Astrocyte (in vitro differentiated cells and primary cell): ENCODE results near the gene PAX8. TPM values are rescaled to one million over a fixed set of nuclear protein-coding genes. Genes with fewer than 3 reads are reported as not detected.

ENCODE experiments used
- DNase-seq: peaks from one replicate; pipeline ENCODE4 v3.0.0-alpha.2; 2010; ENCODE audit warnings: low read depth
- FAIRE-seq: peaks from 2 replicates; lab custom pipeline; 2011; peaks lifted over from hg19 to GRCh38; lab: Jason Lieb, UNC
- H2AFZ ChIP-seq: 2 replicates; pipeline ENCODE4 v1.6.0; 2012; ENCODE audit warnings: low read depth, low read length, inconsistent platforms
- H3K27ac ChIP-seq: 2 replicates; pipeline ENCODE4 v1.5.1; 2011; ENCODE audit warnings: low read depth, low read length, inconsistent platforms
- H3K27me3 ChIP-seq: 2 replicates; pipeline ENCODE4 v1.6.0; 2011; ENCODE audit warnings: low read length, inconsistent platforms; ENCODE audit not compliant: insufficient read depth
- H3K36me3 ChIP-seq: 2 replicates; pipeline ENCODE4 v1.5.1; 2011; ENCODE audit warnings: low read length, inconsistent platforms; ENCODE audit not compliant: insufficient read depth
- H3K4me1 ChIP-seq: 2 replicates; pipeline ENCODE4 v1.5.1; 2011; ENCODE audit warnings: low read length, inconsistent platforms; ENCODE audit not compliant: insufficient read depth
- H3K4me2 ChIP-seq: 2 replicates; pipeline ENCODE4 v1.6.0; 2012; ENCODE audit warnings: low read length, inconsistent platforms
- H3K4me3 ChIP-seq: 2 replicates; pipeline ENCODE4 v1.5.1; 2011; ENCODE audit warnings: low read depth, mild to moderate bottlenecking, low read length, inconsistent platforms; ENCODE audit not compliant: insufficient read depth
- H3K79me2 ChIP-seq: 2 replicates; pipeline ENCODE4 v1.6.0; 2012; ENCODE audit warnings: mild to moderate bottlenecking, low read length, inconsistent platforms; ENCODE audit not compliant: insufficient read depth
- H3K9ac ChIP-seq: 2 replicates; pipeline ENCODE4 v1.6.0; 2012; ENCODE audit warnings: mild to moderate bottlenecking, low read length, inconsistent platforms
- H3K9me3 ChIP-seq: 2 replicates; pipeline ENCODE4 v1.5.1; 2012; ENCODE audit warnings: low read depth, mild to moderate bottlenecking, low read length, inconsistent platforms; ENCODE audit not compliant: insufficient read depth
- H4K20me1 ChIP-seq: 2 replicates; pipeline ENCODE4 v1.6.0; 2012; ENCODE audit warnings: low read length, inconsistent platforms; ENCODE audit not compliant: insufficient read depth
- H3K27ac Mint-ChIP-seq: one replicate; pipeline ENCODE4 v1.8.0; 2021; ENCODE audit warnings: mild to moderate bottlenecking, mixed read lengths; ENCODE audit not compliant: unreplicated experiment
- H3K27me3 Mint-ChIP-seq: one replicate; pipeline ENCODE4 v1.8.0; 2021; ENCODE audit warnings: low read depth, mixed read lengths; ENCODE audit not compliant: unreplicated experiment
- H3K36me3 Mint-ChIP-seq: one replicate; pipeline ENCODE4 v1.8.0; 2021; ENCODE audit warnings: low read depth, mixed read lengths; ENCODE audit not compliant: unreplicated experiment
- H3K4me1 Mint-ChIP-seq: one replicate; pipeline ENCODE4 v1.8.0; 2021; ENCODE audit warnings: low read depth, mixed read lengths; ENCODE audit not compliant: unreplicated experiment
- H3K4me3 Mint-ChIP-seq: one replicate; pipeline ENCODE4 v1.8.0; 2021; ENCODE audit warnings: mild to moderate bottlenecking, moderate library complexity, mixed read lengths; ENCODE audit not compliant: unreplicated experiment
- H3K9me3 Mint-ChIP-seq: one replicate; pipeline ENCODE4 v1.8.0; 2021; ENCODE audit warnings: mild to moderate bottlenecking, mixed read lengths; ENCODE audit not compliant: unreplicated experiment
- CTCF ChIP-seq: IDR thresholded peaks from 2 replicates; pipeline ENCODE4 v1.5.1; 2011; ENCODE audit warnings: low read depth, mild to moderate bottlenecking, inconsistent platforms, low read length, moderate library complexity; ENCODE audit not compliant: insufficient read depth
- EZH2 ChIP-seq: IDR thresholded peaks from 2 replicates; pipeline ENCODE4 v1.6.1; 2012; ENCODE audit warnings: mild to moderate bottlenecking, low read length, inconsistent platforms; ENCODE audit not compliant: insufficient read depth
- total RNA-seq: library from RNA; stranded (reverse); gene quantifications from 2 replicates; pipeline ENCODE4 v1.2.1, GENCODE V29; 2021

The PAX8 gene
- total RNA-seq, 1 donor from 2014 or later: 0.48 TPM

DNA sequence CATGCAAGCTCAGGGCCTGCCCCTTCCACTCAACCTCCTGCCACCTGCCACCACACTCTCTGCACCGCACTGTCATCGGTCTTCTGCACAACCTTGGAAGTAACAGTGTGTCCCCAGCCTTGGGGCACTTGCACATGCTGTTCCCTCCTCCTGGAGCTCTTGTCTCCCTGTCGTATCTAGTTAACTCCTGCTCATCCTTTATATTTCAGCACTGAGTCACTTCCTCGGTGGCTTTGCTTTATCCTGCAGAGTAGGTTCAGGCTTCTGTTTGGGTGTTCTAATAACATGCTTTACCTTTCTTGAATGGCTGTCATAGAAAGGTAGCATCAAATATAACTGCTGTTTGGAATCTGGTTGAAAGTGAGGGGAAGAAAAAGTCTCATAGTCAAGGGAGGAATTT is 25.3 kb downstream of the PAX8 start:
- H3K4me1 ChIP-seq: peaks cover 18% of the 10 kb centered on the region
- H3K4me3 Mint-ChIP-seq: no peak overlapping the region
- TF ChIP-seq CTCF: no peak
- TF ChIP-seq EZH2: no peak
- no peak overlapping the region for H3K4me3 ChIP-seq
- H3K9me3 ChIP-seq: no peaks in the 10 kb centered on the region
- H2AFZ ChIP-seq: no peak overlapping the region
- H3K9ac ChIP-seq: no peak overlapping the region
- H4K20me1 ChIP-seq: no peaks in the 10 kb centered on the region
- no peaks in the 10 kb centered on the region for H3K27me3 ChIP-seq
- no peaks in the 10 kb centered on the region for H3K79me2 ChIP-seq
- peaks cover 20% of the 10 kb centered on the region for H3K4me1 Mint-ChIP-seq
- H3K4me2 ChIP-seq: no peak overlapping the region
- H3K27ac ChIP-seq: no peak overlapping the region
- H3K27me3 Mint-ChIP-seq: peaks cover 8% of the 10 kb centered on the region
- no peak overlapping the region for H3K27ac Mint-ChIP-seq
- no peaks in the 10 kb centered on the region for H3K36me3 ChIP-seq
- FAIRE-seq (no peak), DNase-seq (no peak)
- peaks cover 3% of the 10 kb centered on the region for H3K9me3 Mint-ChIP-seq
- H3K36me3 Mint-ChIP-seq: no peaks in the 10 kb centered on the region

DNA sequence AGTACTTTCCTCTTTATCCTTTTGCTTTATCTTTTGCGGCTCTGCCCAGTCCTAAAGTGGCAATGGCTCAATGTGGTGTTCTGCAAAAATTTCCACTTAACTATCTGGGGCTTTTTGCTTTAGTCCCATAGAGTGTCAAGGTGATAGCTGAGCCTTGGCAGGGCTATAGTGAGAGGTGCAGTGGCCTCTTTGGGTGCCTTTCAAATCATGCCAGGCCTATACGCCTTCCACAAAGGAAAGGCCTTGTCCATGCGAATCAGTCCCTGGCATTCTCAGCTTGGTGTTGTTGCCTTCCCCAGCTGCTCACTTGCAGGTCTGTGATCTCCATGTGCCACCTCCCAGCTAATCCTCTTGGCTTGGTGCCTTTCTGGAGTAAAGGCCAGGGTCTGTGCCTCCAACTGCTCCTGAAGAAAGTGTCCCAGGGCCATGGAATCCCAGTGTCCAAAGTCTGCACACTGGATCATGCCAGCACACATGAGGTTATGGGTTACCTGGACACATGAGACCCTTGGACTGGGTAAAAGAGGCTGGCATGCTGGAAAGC is 26.6 kb downstream of the PAX8 start:
- Histone ChIP-seq H3K27ac (no peak overlapping the region), H3K9me3 (no peaks in the 10 kb centered on the region), H3K36me3 (no peaks in the 10 kb centered on the region), H3K27me3 (no peaks in the 10 kb centered on the region), H3K9ac (no peak overlapping the region), H2AFZ (no peak overlapping the region), H4K20me1 (no peaks in the 10 kb centered on the region), H3K79me2 (no peaks in the 10 kb centered on the region), H3K4me2 (no peak overlapping the region), H3K4me3 (no peak overlapping the region), H3K4me1 (peaks cover 10% of the 10 kb centered on the region)
- Mint-ChIP-seq H3K27ac (no peak overlapping the region), H3K9me3 (peaks cover 5% of the 10 kb centered on the region), H3K27me3 (peaks cover 9% of the 10 kb centered on the region), H3K4me1 (peaks cover 17% of the 10 kb centered on the region), H3K4me3 (no peak overlapping the region), H3K36me3 (no peaks in the 10 kb centered on the region)
- FAIRE-seq: no peak
- no peak for TF ChIP-seq EZH2
- TF ChIP-seq CTCF: no peak
- no peak for DNase-seq

DNA sequence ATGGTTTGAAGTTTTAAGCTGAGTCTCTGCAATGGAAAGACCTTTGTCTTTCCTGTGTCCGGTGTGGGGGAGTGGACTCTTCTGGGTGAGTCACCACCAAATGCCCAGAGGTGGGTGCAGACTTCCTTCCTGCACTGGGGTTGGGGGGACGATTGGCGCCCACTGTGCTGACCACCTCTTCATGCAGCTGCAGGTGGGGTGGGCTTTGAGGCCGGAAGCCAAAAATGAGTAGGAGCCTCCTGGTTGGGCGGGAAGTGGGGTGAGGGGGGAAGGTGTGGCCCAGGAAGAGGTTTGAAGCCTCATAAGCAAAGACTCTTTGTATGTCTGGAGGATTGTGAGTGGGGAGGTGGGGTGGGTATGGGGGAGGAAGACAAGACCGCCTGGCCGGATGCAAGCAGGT is 27.6 kb downstream of the PAX8 start:
- DNase-seq (no peak), FAIRE-seq (no peak)
- H3K4me3 ChIP-seq: no peak overlapping the region
- peaks cover 7% of the 10 kb centered on the region for H3K4me1 ChIP-seq
- H3K36me3 Mint-ChIP-seq: no peaks in the 10 kb centered on the region
- H3K9me3 ChIP-seq: no peaks in the 10 kb centered on the region
- no peak for TF ChIP-seq EZH2
- no peak for TF ChIP-seq CTCF
- peaks cover 13% of the 10 kb centered on the region for H3K27me3 Mint-ChIP-seq
- H3K9me3 Mint-ChIP-seq: peaks cover 5% of the 10 kb centered on the region
- no peaks in the 10 kb centered on the region for H3K79me2 ChIP-seq
- H3K4me3 Mint-ChIP-seq: no peak overlapping the region
- H3K36me3 ChIP-seq: no peaks in the 10 kb centered on the region
- peak overlapping the region; percentile 15 for H3K4me2 ChIP-seq
- no peak overlapping the region for H3K27ac Mint-ChIP-seq
- peaks cover 17% of the 10 kb centered on the region for H3K4me1 Mint-ChIP-seq
- H3K27ac ChIP-seq: no peak overlapping the region
- H4K20me1 ChIP-seq: no peaks in the 10 kb centered on the region
- no peak overlapping the region for H2AFZ ChIP-seq
- no peak overlapping the region for H3K9ac ChIP-seq
- no peaks in the 10 kb centered on the region for H3K27me3 ChIP-seq
